Activated CD4-positive, alpha-beta T cell treated with anti-CD3 and anti-CD28 coated beads, Interleukin-10, Interleukin-2, amounts not matched to agents 100 ng/mL and 50 ng/mL, durations not matched to agents 16 hours and 8 hours (primary cell): ENCODE results near the gene PLAAT2.
"Not testable (repeated sequence)": the region's sequence is repeated elsewhere in the genome, so short reads cannot be mapped to it uniquely, and the experiment has no call there.

Experiments used
- DNase-seq: peaks from one replicate; pipeline ENCODE4 v3.0.0-alpha.2; 2020

Gene PLAAT2

GRCh38 chr11:63574856-63575602 lies 11.8 kb upstream of the PLAAT2 start:
- no peak for DNase-seq

GRCh38 chr11:63573881-63574855 lies 11.0 kb upstream of the PLAAT2 start:
- DNase-seq, result peak; percentile 49

GRCh38 chr11:63572026-63572688 lies 9.0 kb upstream of the PLAAT2 start:
- no peak for DNase-seq

- no peak for DNase-seq
These were observed 6.4 kb upstream of the PLAAT2 start for GRCh38 chr11:63569570-63569969.

GRCh38 chr11:63567044-63567840 lies 4.1 kb upstream of the PLAAT2 start:
- DNase-seq, result peak; percentile 87

GRCh38 chr11:63564784-63565350 lies 1.7 kb upstream of the PLAAT2 start:
- no peak for DNase-seq

- DNase-seq, result peak; percentile 85
These were observed 1.0 kb upstream of the PLAAT2 start for GRCh38 chr11:63564056-63564774.

- DNase-seq, result no peak
These were observed 2.5 kb downstream of the PLAAT2 start for GRCh38 chr11:63560506-63561180.

GRCh38 chr11:63558459-63559157 lies 4.6 kb downstream of the PLAAT2 start:
- DNase-seq, result no peak

- no peak for DNase-seq
These were observed 5.6 kb downstream of the PLAAT2 start for GRCh38 chr11:63557570-63557969.

GRCh38 chr11:63556404-63557013 lies 6.7 kb downstream of the PLAAT2 start:
- no peak for DNase-seq

GRCh38 chr11:63554877-63555223 lies 8.3 kb downstream of the PLAAT2 start:
- DNase-seq, result no peak

- peak; percentile 89 for DNase-seq
These were observed 9.4 kb downstream of the PLAAT2 start for GRCh38 chr11:63553759-63554158.

GRCh38 chr11:63552921-63553320 lies 10.3 kb downstream of the PLAAT2 start:
- DNase-seq, result no peak

GRCh38 chr11:63551889-63552266 lies 11.3 kb downstream of the PLAAT2 start:
- no peak for DNase-seq

- DNase-seq, result no peak
These were observed 11.9 kb downstream of the PLAAT2 start for GRCh38 chr11:63551091-63551888.

- not testable (repeated sequence) for DNase-seq
These were observed 13.0 kb downstream of the PLAAT2 start for GRCh38 chr11:63550156-63550700.

- no peak for DNase-seq
These were observed 13.8 kb downstream of the PLAAT2 start for GRCh38 chr11:63549411-63549810.

- no peak for DNase-seq
These were observed 15.0 kb downstream of the PLAAT2 start for GRCh38 chr11:63548178-63548577.
